Measurements from ENCODE around the gene AATK.

GRCh38 chr17:81209141-81209540 lies 43.1 kb upstream of the AATK start:
- no peak for TF ChIP-seq CTCF (IDR thresholded peaks at IDR 0.05)
- TF ChIP-seq POLR2A (IDR thresholded peaks at IDR 0.05), result no peak
